LHCN-M2 (cell line): ENCODE data around the gene MYO5A. TPM values are rescaled to one million over a fixed set of nuclear protein-coding genes. Genes with fewer than 3 reads are reported as not detected.
A peak's percentile ranks its signal among the peaks of the same experiment; 100 is the strongest.
"Not testable (repeated sequence)": the region's sequence is repeated elsewhere in the genome, so short reads cannot be mapped to it uniquely, and the experiment has no call there.

ENCODE experiments used
- DNase-seq: peaks from one replicate; pipeline ENCODE4 v3.0.0-alpha.2; 2012; ENCODE audit warnings: low read depth
- total RNA-seq: library from RNA; depleted of rRNA; stranded (reverse); fragments of >200 nt; gene quantifications from 2 replicates; pipeline ENCODE4 v1.2.3, GENCODE V29; 2014

Gene MYO5A
- total RNA-seq, 1 experiment from 2014 or later, result 51.9 TPM

- DNase-seq, result no peak
Measured at GRCh38 chr15:52463638-52464037, 65.0 kb downstream of the MYO5A start.

GRCh38 chr15:52462806-52463360, 65.8 kb downstream of the MYO5A start:
- DNase-seq, result no peak

- DNase-seq, result not testable (repeated sequence)
Measured at GRCh38 chr15:52459701-52460100, 69.0 kb downstream of the MYO5A start.

- not testable (repeated sequence) for DNase-seq
Measured at GRCh38 chr15:52459265-52459664, 69.4 kb downstream of the MYO5A start.

GRCh38 chr15:52448011-52448890, 80.4 kb downstream of the MYO5A start:
- DNase-seq, result no peak

- no peak for DNase-seq
Measured at GRCh38 chr15:52445954-52446353, 82.7 kb downstream of the MYO5A start.

- DNase-seq, result no peak
Measured at GRCh38 chr15:52445553-52445952, 83.1 kb downstream of the MYO5A start.

GRCh38 chr15:52443205-52443604, 85.5 kb downstream of the MYO5A start:
- DNase-seq, result not testable (repeated sequence)

- DNase-seq, result no peak
Measured at GRCh38 chr15:52441841-52442240, 86.8 kb downstream of the MYO5A start.

GRCh38 chr15:52440946-52441345, 87.7 kb downstream of the MYO5A start:
- DNase-seq, result no peak

GRCh38 chr15:52440414-52440813, 88.3 kb downstream of the MYO5A start:
- DNase-seq, result peak; percentile 87

GRCh38 chr15:52439470-52439869, 89.2 kb downstream of the MYO5A start:
- no peak for DNase-seq

GRCh38 chr15:52439042-52439441, 89.6 kb downstream of the MYO5A start:
- DNase-seq, result not testable (repeated sequence)

GRCh38 chr15:52438047-52438446, 90.6 kb downstream of the MYO5A start:
- DNase-seq, result no peak

GRCh38 chr15:52437646-52438045, 91.0 kb downstream of the MYO5A start:
- no peak for DNase-seq

- DNase-seq, result peak; percentile 34
Measured at GRCh38 chr15:52436981-52437380, 91.7 kb downstream of the MYO5A start.

GRCh38 chr15:52434885-52435284, 93.8 kb downstream of the MYO5A start:
- DNase-seq, result no peak

GRCh38 chr15:52428297-52428696, 100.4 kb downstream of the MYO5A start:
- peak; percentile 28 for DNase-seq

GRCh38 chr15:52427804-52428203, 100.9 kb downstream of the MYO5A start:
- DNase-seq, result peak; percentile 94

GRCh38 chr15:52424856-52425431, 103.7 kb downstream of the MYO5A start:
- peak; percentile 81 for DNase-seq

GRCh38 chr15:52423852-52424251, 104.8 kb downstream of the MYO5A start:
- no peak for DNase-seq

- no peak for DNase-seq
Measured at GRCh38 chr15:52422001-52422400, 106.7 kb downstream of the MYO5A start.

GRCh38 chr15:52421029-52421428, 107.7 kb downstream of the MYO5A start:
- no peak for DNase-seq
